ENCODE measurements around the gene SYT17.

The SYT17 gene

GRCh38 chr16:19254611-19255010, 86.6 kb downstream of the SYT17 start:
- no peak for DNase-seq (ENCODE audit: low read depth, low spot score)

GRCh38 chr16:19264123-19264673, 96.2 kb downstream of the SYT17 start:
- no peak for DNase-seq (ENCODE audit: low read depth, low spot score)

GRCh38 chr16:19265380-19265930, 97.4 kb downstream of the SYT17 start:
- DNase-seq (ENCODE audit: low read depth, low spot score): peak; percentile 7

GRCh38 chr16:19266774-19267173, 98.7 kb downstream of the SYT17 start:
- DNase-seq (ENCODE audit: low read depth, low spot score): no peak

GRCh38 chr16:19269098-19269497, 101.1 kb downstream of the SYT17 start:
- DNase-seq (ENCODE audit: low read depth, low spot score): no peak

GRCh38 chr16:19274165-19274797, 106.2 kb downstream of the SYT17 start:
- no peak for DNase-seq (ENCODE audit: low read depth, low spot score)

- DNase-seq (ENCODE audit: low read depth, low spot score): no peak
These were observed 110.4 kb downstream of the SYT17 start for GRCh38 chr16:19278403-19278802.

GRCh38 chr16:19281246-19281645, 113.2 kb downstream of the SYT17 start:
- DNase-seq (ENCODE audit: low read depth, low spot score): no peak

- no peak for DNase-seq (ENCODE audit: low read depth, low spot score)
These were observed 114.1 kb downstream of the SYT17 start for GRCh38 chr16:19282101-19282500.

- DNase-seq (ENCODE audit: low read depth, low spot score): no peak
These were observed 115.6 kb downstream of the SYT17 start for GRCh38 chr16:19283637-19284036.

- DNase-seq (ENCODE audit: low read depth, low spot score): peak; percentile 84
These were observed 116.2 kb downstream of the SYT17 start for GRCh38 chr16:19284207-19284606.

- no peak for DNase-seq (ENCODE audit: low read depth, low spot score)
These were observed 117.4 kb downstream of the SYT17 start, which contains the start of gene CLEC19A for GRCh38 chr16:19285431-19285830. TSS of gene CLEC19A (plus strand) at chr16:19285731. CDS start at chr16:19285852, 121 bp downstream.

- no peak for DNase-seq (ENCODE audit: low read depth, low spot score)
These were observed 118.8 kb downstream of the SYT17 start for GRCh38 chr16:19286827-19287226.

GRCh38 chr16:19287241-19287640, 119.2 kb downstream of the SYT17 start:
- DNase-seq (ENCODE audit: low read depth, low spot score): no peak

GRCh38 chr16:19288872-19289799, 121.1 kb downstream of the SYT17 start:
- DNase-seq (ENCODE audit: low read depth, low spot score): no peak

GRCh38 chr16:19289811-19290485, 121.9 kb downstream of the SYT17 start:
- DNase-seq (ENCODE audit: low read depth, low spot score): peak; percentile 57

GRCh38 chr16:19290860-19291259, 122.8 kb downstream of the SYT17 start:
- no peak for DNase-seq (ENCODE audit: low read depth, low spot score)

GRCh38 chr16:19291475-19291874, 123.4 kb downstream of the SYT17 start:
- DNase-seq (ENCODE audit: low read depth, low spot score): peak; percentile 85

- peak; percentile 67 for DNase-seq (ENCODE audit: low read depth, low spot score)
These were observed 124.1 kb downstream of the SYT17 start for GRCh38 chr16:19292186-19292585.

GRCh38 chr16:19294156-19294649, 126.2 kb downstream of the SYT17 start:
- no peak for DNase-seq (ENCODE audit: low read depth, low spot score)

GRCh38 chr16:19295393-19295792, 127.4 kb downstream of the SYT17 start:
- DNase-seq (ENCODE audit: low read depth, low spot score): no peak

Data from astrocyte of the hippocampus (primary cell).